Measurements from ENCODE around the gene RHOD. TPM values are rescaled to one million over a fixed set of nuclear protein-coding genes. Genes with fewer than 3 reads are reported as not detected.
A peak's percentile ranks its signal among the peaks of the same experiment; 100 is the strongest.

RHOD gene
- total and polyA plus RNA-seq, 2 experiments from 2014 or later = 43.3 to 77.6 TPM

GRCh38 chr11:67052891-67053290 lies 3.8 kb upstream of the RHOD start:
- 89% methylated on average over 5 of the region's 5 CpGs for WGBS (ENCODE audit: low lambda C conversion rate, missing lambda C conversion rate)
- Histone ChIP-seq H3K4me3 (no peak overlapping the region), H4K20me1 (ENCODE audit: insufficient read depth, poor library complexity, severe bottlenecking) (no peaks in the 10 kb centered on the region), H3K9me2 (replicated peaks; ENCODE audit: insufficient read depth) (no peaks in the 10 kb centered on the region), H3K36me3 (replicated peaks; ENCODE audit: insufficient read depth, low read depth) (no peaks in the 10 kb centered on the region), H3K27me3 (no peaks in the 10 kb centered on the region), H3K9me3 (ENCODE audit: low read depth) (no peaks in the 10 kb centered on the region), H3K79me2 (peaks cover 11% of the 10 kb centered on the region), H3K4me2 (no peak overlapping the region), H3K4me1 (ENCODE audit: insufficient read depth) (peaks cover 31% of the 10 kb centered on the region), H2AFZ (no peak overlapping the region), H3K27ac (no peak overlapping the region)
- TF ChIP-seq EZH2 (IDR thresholded peaks at IDR 0.05; ENCODE audit: borderline replicate concordance) (no peak), EZH2phosphoT487 (IDR thresholded peaks at IDR 0.05; ENCODE audit: low read depth, severe bottlenecking, unreplicated experiment) (no peak), CTCF (IDR thresholded peaks at IDR 0.05; ENCODE audit: poor library complexity) (no peak)
- no peak for DNase-seq (ENCODE audit: low spot score)

GRCh38 chr11:67053896-67054329 lies 2.7 kb upstream of the RHOD start:
- peak overlapping the region; percentile 91 for H3K27ac ChIP-seq
- TF ChIP-seq EZH2 (IDR thresholded peaks at IDR 0.05; ENCODE audit: borderline replicate concordance) (no peak), CTCF (IDR thresholded peaks at IDR 0.05; ENCODE audit: poor library complexity) (peak; percentile 86)
- no peaks in the 10 kb centered on the region for H4K20me1 ChIP-seq (ENCODE audit: insufficient read depth, poor library complexity, severe bottlenecking)
- no peaks in the 10 kb centered on the region for H3K9me2 ChIP-seq (replicated peaks; ENCODE audit: insufficient read depth)
- H3K9me3 ChIP-seq (ENCODE audit: low read depth) = no peaks in the 10 kb centered on the region
- H3K4me1 ChIP-seq (ENCODE audit: insufficient read depth) = peaks cover 31% of the 10 kb centered on the region
- H3K4me3 ChIP-seq = no peak overlapping the region
- H3K36me3 ChIP-seq (replicated peaks; ENCODE audit: insufficient read depth, low read depth) = no peaks in the 10 kb centered on the region
- 30% methylated on average over 6 of the region's 7 CpGs for WGBS (ENCODE audit: low lambda C conversion rate, missing lambda C conversion rate)
- peaks cover 21% of the 10 kb centered on the region for H3K79me2 ChIP-seq
- H3K4me2 ChIP-seq = no peak overlapping the region
- no peak overlapping the region for H2AFZ ChIP-seq
- no peaks in the 10 kb centered on the region for H3K27me3 ChIP-seq
- DNase-seq (ENCODE audit: low spot score) = peak; percentile 87

- TF ChIP-seq EZH2phosphoT487 (IDR thresholded peaks at IDR 0.05; ENCODE audit: low read depth, severe bottlenecking, unreplicated experiment) (no peak), CTCF (IDR thresholded peaks at IDR 0.05; ENCODE audit: poor library complexity) (no peak), EZH2 (IDR thresholded peaks at IDR 0.05; ENCODE audit: borderline replicate concordance) (no peak)
- WGBS (ENCODE audit: low lambda C conversion rate, missing lambda C conversion rate) = 67% methylated on average over 9 of the region's 9 CpGs
- peaks cover 21% of the 10 kb centered on the region for H3K79me2 ChIP-seq
- DNase-seq (ENCODE audit: low spot score) = peak; percentile 68
- H3K9me2 ChIP-seq (replicated peaks; ENCODE audit: insufficient read depth) = no peaks in the 10 kb centered on the region
- no peak overlapping the region for H2AFZ ChIP-seq
- H3K4me3 ChIP-seq = no peak overlapping the region
- no peaks in the 10 kb centered on the region for H3K36me3 ChIP-seq (replicated peaks; ENCODE audit: insufficient read depth, low read depth)
- peaks cover 31% of the 10 kb centered on the region for H3K4me1 ChIP-seq (ENCODE audit: insufficient read depth)
- H3K27ac ChIP-seq = peak overlapping the region; percentile 91
- H4K20me1 ChIP-seq (ENCODE audit: insufficient read depth, poor library complexity, severe bottlenecking) = no peaks in the 10 kb centered on the region
- H3K9me3 ChIP-seq (ENCODE audit: low read depth) = no peaks in the 10 kb centered on the region
- no peak overlapping the region for H3K4me2 ChIP-seq
- no peaks in the 10 kb centered on the region for H3K27me3 ChIP-seq
Measured at GRCh38 chr11:67054346-67054835, 2.3 kb upstream of the RHOD start.

Measured in hepatocyte (in vitro differentiated cells).